PC-3 (cell line): Measurements from ENCODE around the gene SLC34A3. TPM values are rescaled to one million over a fixed set of nuclear protein-coding genes. Genes with fewer than 3 reads are reported as not detected.

Experiments used
- ATAC-seq: fragments of 200-7000 bp; cut with Tn5 transposase; 2 replicates; pipeline ENCODE4 v1.9.1; 2020; ENCODE audit warnings: mild to moderate bottlenecking, moderate library complexity
- BruUV-seq: library from RNA; stranded (reverse); fragments of 400-500 nt; replicated peaks from 2 replicates; lab custom pipeline; 2021; lab: Mats Ljungman, UMichigan
- CTCF ChIA-PET: fragments of 300-600 bp; sonication (Branson Sonifier 250); formaldehyde crosslinking; loops from one replicate; lab custom pipeline; 2022; ENCODE audit warnings: antibody characterized with exemption; lab: Charles Lee
- POLR2A ChIA-PET: fragments of 300-600 bp; sonication (Branson Sonifier 250); formaldehyde crosslinking; loops from one replicate; lab custom pipeline; 2022; ENCODE audit warnings: antibody characterized with exemption; ENCODE audit not compliant: unreplicated experiment; lab: Charles Lee
- DNase-seq: peaks from one replicate; pipeline ENCODE4 v3.0.0-alpha.2; 2015
- H2AFZ ChIP-seq: fragments of 300-600 bp; sonication (generic); 2 replicates; pipeline ENCODE4 v1.6.0; 2016; ENCODE audit warnings: antibody characterized with exemption, low read length
- H3F3A ChIP-seq: fragments of 300-600 bp; sonication (generic); one replicate; pipeline ENCODE4 v1.6.0; 2017; ENCODE audit warnings: antibody characterized with exemption, low read length, control low read depth, mild to moderate bottlenecking; ENCODE audit not compliant: unreplicated experiment
- H3K27ac ChIP-seq: fragments of 300-600 bp; sonication (generic); 2 replicates; pipeline ENCODE4 v1.5.1; 2016; ENCODE audit warnings: mild to moderate bottlenecking, low read length
- H3K27me3 ChIP-seq: fragments of 300-600 bp; sonication (generic); 2 replicates; pipeline ENCODE4 v1.6.1; 2016; ENCODE audit warnings: low read length, mixed read lengths
- H3K36me3 ChIP-seq: fragments of 300-600 bp; sonication (generic); 2 replicates; pipeline ENCODE4 v1.6.1; 2016; ENCODE audit warnings: low read depth, mixed run types, low read length, mixed read lengths
- H3K4me1 ChIP-seq: fragments of 300-600 bp; sonication (generic); 2 replicates; pipeline ENCODE4 v1.5.1; 2016; ENCODE audit warnings: low read length; ENCODE audit not compliant: insufficient read depth
- H3K4me2 ChIP-seq: fragments of 300-600 bp; sonication (generic); 2 replicates; pipeline ENCODE4 v1.6.0; 2016; ENCODE audit warnings: low read length
- H3K4me3 ChIP-seq: fragments of 300-600 bp; sonication (generic); 2 replicates; pipeline ENCODE4 v1.5.1; 2016; ENCODE audit warnings: mild to moderate bottlenecking, low read length, mixed read lengths
- H3K79me2 ChIP-seq: fragments of 300-600 bp; sonication (generic); 2 replicates; pipeline ENCODE4 v1.6.1; 2017; ENCODE audit warnings: low read length, mixed read lengths
- H3K9ac ChIP-seq: fragments of 300-600 bp; sonication (generic); 2 replicates; pipeline ENCODE4 v1.6.0; 2016; ENCODE audit warnings: mild to moderate bottlenecking, low read length
- H3K9me2 ChIP-seq: fragments of 300-600 bp; sonication (generic); replicated peaks from 2 replicates; pipeline ENCODE4 v1.6.1; 2016; ENCODE audit warnings: mixed run types, low read length, mixed read lengths
- H3K9me3 ChIP-seq: fragments of 300-600 bp; sonication (generic); 2 replicates; pipeline ENCODE4 v1.6.1; 2016; ENCODE audit warnings: low read length, mixed read lengths
- H4K20me1 ChIP-seq: fragments of 300-600 bp; sonication (generic); 2 replicates; pipeline ENCODE4 v1.6.1; 2016; ENCODE audit warnings: low read length, mixed read lengths
- CTCF ChIP-seq: fragments of 300-600 bp; sonication (generic); conservative IDR thresholded peaks from 2 replicates; pipeline ENCODE4 v1.5.1; 2017; ENCODE audit warnings: antibody characterized with exemption, low read depth, mild to moderate bottlenecking, low read length
- EZH2 ChIP-seq: fragments of 300-600 bp; sonication (generic); IDR thresholded peaks from one replicate; pipeline ENCODE4 v1.6.1; 2017; ENCODE audit warnings: antibody characterized with exemption, mild to moderate bottlenecking, low read length; ENCODE audit not compliant: unreplicated experiment
- EZH2phosphoT487 ChIP-seq: fragments of 300-600 bp; sonication (generic); IDR thresholded peaks from 2 replicates; pipeline ENCODE4 v1.6.1; 2018; ENCODE audit warnings: mild to moderate bottlenecking, antibody characterized with exemption, low read length, borderline replicate concordance
- intact Hi-C: fragments of 100-400 bp; cut with micrococcal nuclease; formaldehyde crosslinking; loops from 2 replicates; pipeline ENCODE4 v1.9.0; 2023
- total RNA-seq: library from RNA; depleted of rRNA; stranded (reverse); fragments of >200 nt; gene quantifications from 2 replicates; pipeline ENCODE4 v1.2.3, GENCODE V29; 2014

The SLC34A3 gene
- total RNA-seq, 1 experiment from 2014 or later = 1.5 TPM

DNA sequence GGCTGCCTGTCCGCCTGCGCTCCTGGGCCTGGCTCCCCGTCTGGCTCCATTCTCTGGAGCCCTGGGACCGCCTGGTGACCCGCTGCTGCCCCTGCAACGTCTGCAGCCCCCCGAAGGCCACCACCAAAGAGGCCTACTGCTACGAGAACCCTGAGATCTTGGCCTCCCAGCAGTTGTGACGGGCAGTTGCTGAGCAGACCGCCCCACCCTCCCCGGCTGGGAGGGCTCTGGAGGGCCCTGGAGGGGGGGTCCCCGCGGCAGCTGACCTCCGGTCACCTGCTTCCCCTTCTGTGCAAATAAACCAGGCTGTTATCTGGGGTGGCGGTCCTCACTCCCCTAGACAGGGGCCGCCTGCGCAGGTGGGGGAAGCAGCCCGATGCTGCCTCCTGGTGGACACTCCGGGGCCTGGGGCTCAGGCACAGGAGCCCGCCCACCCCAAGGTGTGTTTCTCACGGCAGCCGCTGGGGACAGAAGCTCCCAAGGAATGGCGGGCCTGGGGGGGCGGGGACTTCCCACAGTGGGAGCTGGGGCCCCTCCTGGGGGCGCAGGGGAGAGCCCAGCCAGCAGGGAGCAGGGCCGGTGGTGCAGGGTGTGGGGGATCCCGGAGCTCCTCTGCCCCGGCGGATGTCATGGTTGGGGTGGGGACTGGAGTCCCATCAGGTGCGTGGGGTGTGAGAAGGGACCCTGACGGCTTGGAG is 5.7 kb downstream of the SLC34A3 start:
- Histone ChIP-seq H3K9me2 (no peaks in the 10 kb centered on the region), H3K79me2 (peaks cover 25% of the 10 kb centered on the region), H2AFZ (no peak overlapping the region), H3K9ac (no peak overlapping the region), H3K36me3 (no peaks in the 10 kb centered on the region), H4K20me1 (no peaks in the 10 kb centered on the region), H3K27ac (no peak overlapping the region), H3K4me3 (no peak overlapping the region), H3K4me1 (peaks cover 22% of the 10 kb centered on the region), H3K27me3 (no peaks in the 10 kb centered on the region), H3K4me2 (no peak overlapping the region), H3K9me3 (no peaks in the 10 kb centered on the region), H3F3A (no peaks in the 10 kb centered on the region)
- no TSS peak for BruUV-seq
- TF ChIP-seq CTCF (peak; percentile 92), EZH2 (no peak), EZH2phosphoT487 (no peak)
- ChIA-PET POLR2A (no interaction called here), CTCF (interaction anchor here (0.5 to 1.0 kb wide), 5 partner anchors 9 to 166 kb away, joined by 3 to 8 read pairs (median 4); partner anchors contain the start of gene RNF224)
- ATAC-seq (peak; percentile 20), DNase-seq (peak; percentile 74)
- intact Hi-C loops = no loop called here

GRCh38 chr9:137236936-137237421 is 6.3 kb downstream of the SLC34A3 start:
- peaks cover 30% of the 10 kb centered on the region for H3K79me2 ChIP-seq
- TF ChIP-seq EZH2phosphoT487 (no peak), EZH2 (no peak), CTCF (no peak)
- H2AFZ ChIP-seq = no peak overlapping the region
- H3F3A ChIP-seq = no peaks in the 10 kb centered on the region
- peaks cover 4% of the 10 kb centered on the region for H4K20me1 ChIP-seq
- POLR2A ChIA-PET = no interaction called here
- H3K9me2 ChIP-seq = no peaks in the 10 kb centered on the region
- CTCF ChIA-PET = interaction anchor here (0.5 to 1.0 kb wide), 5 partner anchors 10 to 166 kb away, joined by 3 to 8 read pairs (median 4); partner anchors contain the start of gene RNF224
- peaks cover 4% of the 10 kb centered on the region for H3K36me3 ChIP-seq
- no peak overlapping the region for H3K9ac ChIP-seq
- no peaks in the 10 kb centered on the region for H3K9me3 ChIP-seq
- intact Hi-C loops = no loop called here
- no peak overlapping the region for H3K4me2 ChIP-seq
- H3K27me3 ChIP-seq = no peaks in the 10 kb centered on the region
- no peak overlapping the region for H3K4me3 ChIP-seq
- BruUV-seq = no TSS peak
- DNase-seq (no peak), ATAC-seq (no peak)
- H3K4me1 ChIP-seq = peaks cover 22% of the 10 kb centered on the region
- no peak overlapping the region for H3K27ac ChIP-seq
